K562 (cell line): Measurements from ENCODE around the gene RHBDD1. TPM values are rescaled to one million over a fixed set of nuclear protein-coding genes. Genes with fewer than 3 reads are reported as not detected.

Experiments
- CBX5 ChIP-seq: IDR thresholded peaks from 2 replicates; pipeline ENCODE4 v1.6.1; 2014; ENCODE audit warnings: low read depth, borderline replicate concordance
- FOXA3 ChIP-seq, 2 experiments: fragments of 450-650 bp in 1 of 2; sonication (generic) in 1 of 2; formaldehyde crosslinking; IDR thresholded peaks in 1 of 2; conservative IDR thresholded peaks in 1 of 2; 2 replicates each; pipeline versions ENCODE4 v1.4.0 to v1.8.0; 2020 to 2022; ENCODE audit warnings: mild to moderate bottlenecking in 2 of 2, missing genetic modification reagents in 1 of 2
- JUN ChIP-seq, 2 experiments: sonication (generic) in 1 of 2; formaldehyde crosslinking in 1 of 2; IDR thresholded peaks; 2 replicates each; pipeline versions ENCODE4 v1.6.1 to v1.8.0; 2012 to 2022; ENCODE audit warnings: borderline replicate concordance in 2 of 2, mild to moderate bottlenecking in 2 of 2, improper control_type of control experiment in 1 of 2, low read depth in 1 of 2, low read length in 1 of 2, missing genetic modification reagents in 1 of 2
- MAFG ChIP-seq: fragments of 450-650 bp; conservative IDR thresholded peaks from 2 replicates; pipeline ENCODE4 v1.6.1; 2016; ENCODE audit warnings: missing genetic modification characterization, missing compliant biosample characterization
- POLR2B ChIP-seq: fragments of 450-650 bp; IDR thresholded peaks from 2 replicates; pipeline ENCODE4 v1.6.1; 2018; ENCODE audit warnings: low read depth; ENCODE audit not compliant: partially characterized antibody
- RAD21 ChIP-seq, 2 experiments: fragments of 250-450 bp in 1 of 2; fragments of 450-650 bp in 1 of 2; sonication (Bioruptor Pico) in 1 of 2; formaldehyde crosslinking in 1 of 2; IDR thresholded peaks in 1 of 2; conservative IDR thresholded peaks in 1 of 2; 2 replicates each; pipeline versions ENCODE4 v1.4.0 to v1.8.0; 2020 to 2022; ENCODE audit warnings: mild to moderate bottlenecking in 2 of 2, moderate library complexity in 1 of 2
- SIX5 ChIP-seq, 2 experiments: IDR thresholded peaks; 2 replicates each; pipeline ENCODE4 v1.6.1; 2011; ENCODE audit warnings: low read length in 2 of 2, borderline replicate concordance in 1 of 2, low read depth in 1 of 2, mild to moderate bottlenecking in 1 of 2, moderate library complexity in 1 of 2; ENCODE audit not compliant: insufficient read depth in 1 of 2
- SMAD2 ChIP-seq: fragments of 150-350 bp; IDR thresholded peaks from 2 replicates; pipeline ENCODE4 v1.6.1; 2014; ENCODE audit warnings: low read depth, mild to moderate bottlenecking, low read length
- TCF3 ChIP-seq: sonication (generic); formaldehyde crosslinking; IDR thresholded peaks from 2 replicates; pipeline ENCODE4 v1.4.0; 2020; ENCODE audit warnings: mild to moderate bottlenecking, missing genetic modification reagents
- ZKSCAN8 ChIP-seq: fragments of 200-800 bp; sonication (Bioruptor generic); IDR thresholded peaks from 2 replicates; pipeline ENCODE4 v1.6.1; 2016; ENCODE audit warnings: missing genetic modification characterization, missing compliant biosample characterization
- ZNF121 ChIP-seq: sonication (generic); formaldehyde crosslinking; conservative IDR thresholded peaks from 2 replicates; pipeline ENCODE4 v1.8.0; 2022; ENCODE audit warnings: missing genetic modification reagents
- ZNF316 ChIP-seq: fragments of 450-650 bp; IDR thresholded peaks from 2 replicates; pipeline ENCODE4 v1.6.1; 2016
- polyA plus RNA-seq, 8 experiments: library from polyadenylated mRNA; depleted of rRNA in 4 of 8; stranded (reverse) in 5 of 8; unstranded in 3 of 8; fragments of >200 nt; fragmentation: Nextera tagmentation in 2 of 8; fragmentation: Illumina TruSeq in 1 of 8; extraction: Ambion mirVana in 2 of 8; extraction: Trizol in 1 of 8; gene quantifications; 2 replicates each; pipeline versions ENCODE4 v1.2.1 to v1.2.3, GENCODE V29; 2011 to 2014; ENCODE audit warnings: inconsistent platforms in 1 of 8, missing spikeins in 1 of 8
- total RNA-seq, 7 experiments: library from RNA; depleted of rRNA in 6 of 7; stranded (reverse); fragments of >200 nt in 6 of 7; fragmentation: Illumina TruSeq in 2 of 7; extraction: Trizol in 2 of 7; gene quantifications; 2 replicates each; pipeline versions ENCODE4 v1.2.1 to v1.2.3, GENCODE V29; 2011 to 2021; ENCODE audit warnings: low replicate concordance in 1 of 7
- TF ChIP-seq, protein P1 (sequence below), 2 experiments: IDR thresholded peaks; 2 replicates each; pipeline ENCODE4 v1.6.1; 2012; ENCODE audit warnings: improper control_type of control experiment in 2 of 2, low read depth in 2 of 2, low read length in 2 of 2, borderline replicate concordance in 1 of 2
- TF ChIP-seq, protein P2 (sequence below): fragments of 450-650 bp; formaldehyde crosslinking; IDR thresholded peaks from 2 replicates; pipeline ENCODE4 v1.4.0; 2020; ENCODE audit warnings: mild to moderate bottlenecking, moderate library complexity
- TF ChIP-seq, protein P3 (sequence below): fragments of 450-650 bp; formaldehyde crosslinking; IDR thresholded peaks from 2 replicates; pipeline ENCODE4 v1.4.0; 2020; ENCODE audit warnings: mild to moderate bottlenecking, mixed read lengths

The RHBDD1 gene
- total and polyA plus RNA-seq, 9 of the 15 experiments (the other 6 are each of a cell fraction or from before 2014, with no cell fraction given) = 4.8 to 34.8 (median 15.6) TPM

DNA sequence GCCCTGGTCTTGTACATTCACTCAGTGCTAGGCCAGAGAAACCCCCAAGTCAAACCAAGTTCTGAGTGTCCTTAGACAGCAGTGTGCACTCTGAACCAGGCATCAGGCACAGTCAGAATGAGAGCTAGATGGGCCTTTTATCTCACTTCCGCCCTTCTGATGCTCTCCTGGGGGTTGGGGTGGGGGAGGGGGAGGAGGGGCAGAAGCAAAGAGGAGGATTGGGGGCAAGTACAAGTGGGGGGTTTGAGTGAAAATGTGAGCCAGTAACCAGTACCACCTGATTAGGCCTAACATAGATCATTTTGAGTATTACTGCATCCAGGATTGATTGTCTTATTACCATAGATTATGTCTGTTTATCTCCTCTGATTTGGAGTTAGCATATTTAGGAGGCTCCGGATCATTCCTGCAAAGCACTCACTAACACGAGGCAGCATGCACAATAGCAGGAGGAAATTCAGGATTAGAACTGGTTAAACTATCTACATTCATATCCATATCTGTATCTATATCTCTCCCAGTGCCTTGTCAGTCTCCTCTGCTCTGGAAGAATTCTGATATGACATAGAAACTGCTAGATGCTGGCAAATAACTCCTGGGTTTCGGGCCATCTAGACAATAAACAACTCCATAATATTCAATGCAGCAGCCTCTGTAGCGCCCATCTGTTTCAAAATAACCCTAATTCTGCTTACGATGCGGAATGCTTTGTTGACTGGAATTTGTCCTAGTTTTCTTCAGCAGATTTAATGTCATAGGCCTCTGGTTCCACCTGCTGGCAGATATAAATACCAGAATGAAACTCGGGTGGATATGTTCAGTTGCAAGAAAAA, 149.1 kb downstream of the RHBDD1 start (continued):
- TF ChIP-seq, protein P1, sequence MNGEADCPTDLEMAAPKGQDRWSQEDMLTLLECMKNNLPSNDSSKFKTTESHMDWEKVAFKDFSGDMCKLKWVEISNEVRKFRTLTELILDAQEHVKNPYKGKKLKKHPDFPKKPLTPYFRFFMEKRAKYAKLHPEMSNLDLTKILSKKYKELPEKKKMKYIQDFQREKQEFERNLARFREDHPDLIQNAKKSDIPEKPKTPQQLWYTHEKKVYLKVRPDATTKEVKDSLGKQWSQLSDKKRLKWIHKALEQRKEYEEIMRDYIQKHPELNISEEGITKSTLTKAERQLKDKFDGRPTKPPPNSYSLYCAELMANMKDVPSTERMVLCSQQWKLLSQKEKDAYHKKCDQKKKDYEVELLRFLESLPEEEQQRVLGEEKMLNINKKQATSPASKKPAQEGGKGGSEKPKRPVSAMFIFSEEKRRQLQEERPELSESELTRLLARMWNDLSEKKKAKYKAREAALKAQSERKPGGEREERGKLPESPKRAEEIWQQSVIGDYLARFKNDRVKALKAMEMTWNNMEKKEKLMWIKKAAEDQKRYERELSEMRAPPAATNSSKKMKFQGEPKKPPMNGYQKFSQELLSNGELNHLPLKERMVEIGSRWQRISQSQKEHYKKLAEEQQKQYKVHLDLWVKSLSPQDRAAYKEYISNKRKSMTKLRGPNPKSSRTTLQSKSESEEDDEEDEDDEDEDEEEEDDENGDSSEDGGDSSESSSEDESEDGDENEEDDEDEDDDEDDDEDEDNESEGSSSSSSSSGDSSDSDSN (IDR thresholded peaks at IDR 0.05; ENCODE audit: borderline replicate concordance in 1 of 2, low read depth in 2 of 2, low read length in 2 of 2) = no peak
- no peak for TF ChIP-seq FOXA3 (CRISPR knock-in tag; conservative IDR thresholded peaks at IDR 0.05 in 1 of 2, IDR thresholded peaks at IDR 0.05 in 1 of 2)
- TF ChIP-seq JUN (IDR thresholded peaks at IDR 0.05; ENCODE audit: borderline replicate concordance, low read depth, low read length) = no peak
- no peak for TF ChIP-seq JUN (CRISPR knock-in tag; IDR thresholded peaks at IDR 0.05; ENCODE audit: borderline replicate concordance)
- TF ChIP-seq POLR2B = no peak
- TF ChIP-seq RAD21 (CRISPR knock-in tag; conservative IDR thresholded peaks at IDR 0.05 in 1 of 2, IDR thresholded peaks at IDR 0.05 in 1 of 2) = peak; percentile 64 to 71
- TF ChIP-seq, protein P2, sequence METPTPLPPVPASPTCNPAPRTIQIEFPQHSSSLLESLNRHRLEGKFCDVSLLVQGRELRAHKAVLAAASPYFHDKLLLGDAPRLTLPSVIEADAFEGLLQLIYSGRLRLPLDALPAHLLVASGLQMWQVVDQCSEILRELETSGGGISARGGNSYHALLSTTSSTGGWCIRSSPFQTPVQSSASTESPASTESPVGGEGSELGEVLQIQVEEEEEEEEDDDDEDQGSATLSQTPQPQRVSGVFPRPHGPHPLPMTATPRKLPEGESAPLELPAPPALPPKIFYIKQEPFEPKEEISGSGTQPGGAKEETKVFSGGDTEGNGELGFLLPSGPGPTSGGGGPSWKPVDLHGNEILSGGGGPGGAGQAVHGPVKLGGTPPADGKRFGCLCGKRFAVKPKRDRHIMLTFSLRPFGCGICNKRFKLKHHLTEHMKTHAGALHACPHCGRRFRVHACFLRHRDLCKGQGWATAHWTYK (CRISPR knock-in tag) = no peak
- TF ChIP-seq SMAD2 = no peak
- no peak for TF ChIP-seq SIX5 (IDR thresholded peaks at IDR 0.05; ENCODE audit: borderline replicate concordance in 1 of 2, insufficient read depth in 1 of 2, low read depth in 1 of 2, low read length in 2 of 2)
- TF ChIP-seq, protein P3, sequence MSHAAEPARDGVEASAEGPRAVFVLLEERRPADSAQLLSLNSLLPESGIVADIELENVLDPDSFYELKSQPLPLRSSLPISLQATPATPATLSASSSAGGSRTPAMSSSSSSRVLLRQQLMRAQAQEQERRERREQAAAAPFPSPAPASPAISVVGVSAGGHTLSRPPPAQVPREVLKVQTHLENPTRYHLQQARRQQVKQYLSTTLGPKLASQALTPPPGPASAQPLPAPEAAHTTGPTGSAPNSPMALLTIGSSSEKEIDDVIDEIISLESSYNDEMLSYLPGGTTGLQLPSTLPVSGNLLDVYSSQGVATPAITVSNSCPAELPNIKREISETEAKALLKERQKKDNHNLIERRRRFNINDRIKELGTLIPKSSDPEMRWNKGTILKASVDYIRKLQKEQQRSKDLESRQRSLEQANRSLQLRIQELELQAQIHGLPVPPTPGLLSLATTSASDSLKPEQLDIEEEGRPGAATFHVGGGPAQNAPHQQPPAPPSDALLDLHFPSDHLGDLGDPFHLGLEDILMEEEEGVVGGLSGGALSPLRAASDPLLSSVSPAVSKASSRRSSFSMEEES (CRISPR knock-in tag) = no peak
- TF ChIP-seq TCF3 = no peak
- peak; percentile 89 for TF ChIP-seq ZNF316
- TF ChIP-seq CBX5 = no peak
- no peak for TF ChIP-seq ZNF121 (CRISPR knock-in tag)
- peak; percentile 78 for TF ChIP-seq MAFG (tag)
- no peak for TF ChIP-seq ZKSCAN8 (CRISPR knock-in tag)
